HUDEP-2 (cell line): ENCODE measurements around the gene PLA2G12A.
"Not testable (repeated sequence)": the region's sequence is repeated elsewhere in the genome, so short reads cannot be mapped to it uniquely, and the experiment has no call there.

Experiments
- DNase-seq, 76 experiments: peaks; one replicate each; lab custom pipeline; 2025; ENCODE audit not compliant: unreplicated experiment in 76 of 76; lab: John Stamatoyannopoulos, UW

PLA2G12A gene

DNA sequence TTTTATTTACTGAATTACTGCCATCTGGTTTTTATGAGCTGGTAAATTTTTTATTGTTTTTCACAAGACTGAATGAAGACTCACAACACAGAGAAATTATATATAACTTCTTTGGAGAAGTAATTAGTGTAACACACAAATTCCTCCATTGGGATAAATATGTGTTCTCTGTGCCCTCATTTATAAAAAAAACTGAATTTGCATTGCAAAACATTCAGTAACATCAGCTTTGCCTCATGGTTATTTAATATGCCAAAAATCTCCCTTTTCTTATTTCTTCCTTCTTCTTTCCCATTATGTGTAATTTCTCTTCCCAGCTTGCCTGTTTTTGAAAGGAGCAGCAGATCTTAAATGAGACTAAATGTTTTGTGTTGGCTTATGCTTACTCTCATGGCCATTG, 45.1 kb downstream of the PLA2G12A start:
- DNase-seq, result no peak

GRCh38 chr4:109683621-109684253, 46.1 kb downstream of the PLA2G12A start:
- no peak for DNase-seq

DNA sequence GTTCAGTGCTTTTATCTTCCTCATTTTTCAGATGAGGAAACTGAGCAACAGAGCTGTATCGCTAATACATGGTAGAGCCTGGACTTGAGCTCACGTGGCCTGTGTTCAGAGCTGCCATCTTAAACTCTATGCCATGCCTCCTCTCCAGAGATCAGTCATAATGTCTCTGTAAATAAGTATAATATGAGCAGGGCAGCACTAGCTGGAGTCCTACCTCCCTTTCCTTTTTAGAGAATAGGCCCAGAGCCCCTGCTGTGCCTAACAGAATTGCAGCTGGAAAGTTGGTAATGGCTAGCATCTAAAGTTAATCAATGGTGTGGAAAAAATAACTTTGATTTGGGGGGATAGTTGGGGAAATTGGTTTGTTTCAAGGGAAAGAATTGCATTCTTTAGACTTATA, 47.0 kb downstream of the PLA2G12A start:
- no peak for DNase-seq

DNA sequence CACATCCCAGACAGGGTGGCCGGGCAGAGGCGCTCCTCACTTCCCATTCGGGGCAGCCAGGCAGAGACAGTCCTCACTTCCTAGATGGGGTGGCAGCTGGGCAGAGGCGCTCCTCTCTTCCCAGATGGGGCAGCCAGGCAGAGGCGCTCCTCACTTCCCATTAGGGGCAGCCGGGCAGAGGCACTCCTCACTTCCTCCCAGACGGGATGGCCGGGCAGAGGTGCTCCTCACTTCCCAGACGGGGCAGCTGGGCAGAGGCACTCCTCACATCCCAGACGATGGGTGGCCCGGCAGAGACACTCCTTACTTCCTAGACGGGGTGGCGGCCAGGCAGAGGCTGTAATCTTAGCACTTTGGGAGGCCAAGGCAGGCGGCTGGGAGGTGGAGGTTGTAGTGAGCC, 50.9 kb downstream of the PLA2G12A start:
- DNase-seq, result not testable (repeated sequence)

GRCh38 chr4:109678472-109678871, 51.4 kb downstream of the PLA2G12A start:
- DNase-seq, result not testable (repeated sequence)

DNA sequence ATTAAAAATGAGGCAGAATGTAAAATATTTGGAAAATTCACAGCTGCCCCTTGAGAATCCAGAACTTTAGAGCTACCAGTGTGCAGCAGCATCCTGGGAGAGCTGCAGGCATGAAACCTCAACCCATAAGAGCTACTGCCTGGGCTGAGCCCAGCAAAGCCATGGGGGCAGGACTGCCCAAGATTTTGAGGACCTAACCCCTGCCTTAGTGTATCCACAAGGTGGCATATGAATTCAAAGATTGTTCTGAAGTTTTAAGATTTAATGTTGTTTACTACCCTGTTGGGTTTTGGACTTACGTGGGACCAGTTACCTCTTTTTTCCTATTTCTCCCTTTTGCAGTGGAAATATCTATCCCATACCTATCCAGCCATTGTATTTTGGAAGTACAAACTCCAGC, 53.0 kb downstream of the PLA2G12A start:
- DNase-seq, result peak in 1 of 76 experiments; percentile 7

GRCh38 chr4:109675843-109676242, 54.0 kb downstream of the PLA2G12A start:
- no peak for DNase-seq

GRCh38 chr4:109675181-109675580, 54.7 kb downstream of the PLA2G12A start:
- no peak for DNase-seq

DNA sequence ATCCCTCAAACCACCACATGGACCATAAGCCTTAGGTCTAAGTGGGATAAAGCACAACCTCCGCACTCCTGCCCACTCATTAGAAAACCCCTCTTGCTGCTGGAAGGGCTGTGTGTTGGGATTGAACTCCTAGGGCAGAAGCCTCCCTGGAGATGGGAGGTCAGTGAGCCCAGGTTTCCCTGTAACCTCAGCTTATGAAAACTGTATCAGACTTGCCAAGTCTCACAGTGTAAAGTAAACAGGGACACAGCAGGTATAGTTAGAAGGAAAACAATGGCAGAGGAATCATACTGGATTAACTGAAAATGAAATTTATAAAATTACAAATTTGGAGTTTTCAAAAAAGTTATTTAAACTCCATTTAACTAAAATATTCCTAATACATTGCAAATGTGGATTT, 56.6 kb downstream of the PLA2G12A start:
- DNase-seq, result no peak

GRCh38 chr4:109672169-109672930, 57.5 kb downstream of the PLA2G12A start:
- DNase-seq, result peak in 50 of 76 experiments; percentile 1 to 88 (median 56)

GRCh38 chr4:109671350-109671749, 58.5 kb downstream of the PLA2G12A start:
- no peak for DNase-seq

DNA sequence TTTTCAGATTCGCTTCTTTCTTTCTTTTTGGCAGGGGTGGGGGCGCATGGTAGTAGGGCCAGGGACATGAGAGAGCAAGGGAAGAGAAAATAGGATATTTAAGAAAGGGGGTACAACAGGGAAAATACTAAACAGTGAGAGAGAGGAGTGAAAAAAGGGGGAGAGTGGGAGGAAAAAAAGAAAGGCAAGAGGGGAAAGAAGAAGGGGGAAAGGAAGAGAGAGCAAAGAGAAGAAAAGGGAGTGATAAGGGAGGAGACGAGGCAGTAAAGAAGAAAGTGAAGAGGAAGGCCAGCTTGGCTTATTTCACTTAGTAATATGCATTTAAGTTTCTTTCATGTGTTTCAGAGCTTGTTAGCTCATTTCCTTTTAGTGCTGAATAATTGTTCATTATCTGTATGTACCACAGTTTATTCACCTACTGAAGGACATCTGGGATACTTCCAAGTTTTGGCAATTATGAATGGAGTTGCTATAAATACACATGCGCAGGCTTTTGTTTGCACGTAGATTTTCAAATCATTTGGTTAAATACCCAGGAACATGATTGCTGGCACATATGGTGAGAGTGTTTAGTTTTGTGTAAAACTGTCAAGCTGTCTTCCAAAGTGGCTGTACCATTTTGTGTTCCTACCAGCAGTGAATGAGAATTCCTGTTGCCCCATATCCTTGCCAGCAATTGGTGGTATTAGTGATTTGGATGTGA, 63.9 kb downstream of the PLA2G12A start:
- DNase-seq, result no peak

- no peak for DNase-seq
Observed at GRCh38 chr4:109662771-109663170, 67.1 kb downstream of the PLA2G12A start.

GRCh38 chr4:109662116-109662515, 67.8 kb downstream of the PLA2G12A start:
- no peak for DNase-seq
